GM12801 (cell line): ENCODE results near the gene C4orf36.

Source experiments
- TF ChIP-seq, protein P1 (sequence below): IDR thresholded peaks from one replicate; pipeline ENCODE4 v1.5.1; 2011; ENCODE audit warnings: control low read depth; ENCODE audit not compliant: insufficient read length; ENCODE audit errors: extremely low read depth

Gene C4orf36

GRCh38 chr4:86835677-86836076 is 56.5 kb downstream of the C4orf36 start:
- TF ChIP-seq, protein P1, sequence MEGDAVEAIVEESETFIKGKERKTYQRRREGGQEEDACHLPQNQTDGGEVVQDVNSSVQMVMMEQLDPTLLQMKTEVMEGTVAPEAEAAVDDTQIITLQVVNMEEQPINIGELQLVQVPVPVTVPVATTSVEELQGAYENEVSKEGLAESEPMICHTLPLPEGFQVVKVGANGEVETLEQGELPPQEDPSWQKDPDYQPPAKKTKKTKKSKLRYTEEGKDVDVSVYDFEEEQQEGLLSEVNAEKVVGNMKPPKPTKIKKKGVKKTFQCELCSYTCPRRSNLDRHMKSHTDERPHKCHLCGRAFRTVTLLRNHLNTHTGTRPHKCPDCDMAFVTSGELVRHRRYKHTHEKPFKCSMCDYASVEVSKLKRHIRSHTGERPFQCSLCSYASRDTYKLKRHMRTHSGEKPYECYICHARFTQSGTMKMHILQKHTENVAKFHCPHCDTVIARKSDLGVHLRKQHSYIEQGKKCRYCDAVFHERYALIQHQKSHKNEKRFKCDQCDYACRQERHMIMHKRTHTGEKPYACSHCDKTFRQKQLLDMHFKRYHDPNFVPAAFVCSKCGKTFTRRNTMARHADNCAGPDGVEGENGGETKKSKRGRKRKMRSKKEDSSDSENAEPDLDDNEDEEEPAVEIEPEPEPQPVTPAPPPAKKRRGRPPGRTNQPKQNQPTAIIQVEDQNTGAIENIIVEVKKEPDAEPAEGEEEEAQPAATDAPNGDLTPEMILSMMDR = no peak

GRCh38 chr4:86834901-86835300 is 57.3 kb downstream of the C4orf36 start:
- TF ChIP-seq, protein P1 = no peak

DNA sequence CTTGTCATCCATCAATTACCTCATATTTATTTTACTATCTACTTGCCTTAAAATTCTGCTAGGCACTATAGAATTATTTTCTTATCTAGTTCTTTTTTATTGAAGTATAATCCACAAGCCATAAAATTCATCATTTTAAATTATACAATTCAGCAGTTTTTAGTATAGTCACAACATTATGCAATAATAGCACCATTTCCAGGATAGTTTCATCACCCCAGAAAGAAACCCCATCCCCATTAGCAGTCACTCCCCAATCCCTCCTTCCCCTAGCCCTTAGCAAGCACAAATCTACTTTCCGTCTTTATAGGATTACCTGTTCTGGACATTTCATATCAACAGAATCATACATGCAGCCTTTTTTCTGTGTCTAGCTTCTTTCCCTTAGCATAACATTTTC is 58.6 kb downstream of the C4orf36 start:
- TF ChIP-seq, protein P1 = no peak

GRCh38 chr4:86831262-86832130 is 60.7 kb downstream of the C4orf36 start:
- TF ChIP-seq, protein P1 = no peak
